Keratinocyte (primary cell): ENCODE results near the gene RYR1. TPM values are rescaled to one million over a fixed set of nuclear protein-coding genes. Genes with fewer than 3 reads are reported as not detected.

Source experiments
- DNase-seq: peaks from one replicate; pipeline ENCODE4 v3.0.0-alpha.2; 2011; ENCODE audit warnings: low read depth, missing footprints, low spot score
- FAIRE-seq: peaks from 2 replicates; lab custom pipeline; 2011; peaks lifted over from hg19 to GRCh38; lab: Jason Lieb, UNC
- H2AFZ ChIP-seq: 2 replicates; pipeline ENCODE4 v1.6.0; 2012; ENCODE audit warnings: low read length, control low read depth, inconsistent platforms; ENCODE audit not compliant: control insufficient read depth
- H3K27ac ChIP-seq: 2 replicates; pipeline ENCODE4 v1.5.1; 2011; ENCODE audit warnings: low read length; ENCODE audit not compliant: control insufficient read depth, insufficient read depth
- H3K27me3 ChIP-seq: 3 replicates; pipeline ENCODE4 v1.6.0; 2011; ENCODE audit warnings: low read length; ENCODE audit not compliant: control insufficient read depth, insufficient read depth; ENCODE audit errors: extremely low read depth
- H3K36me3 ChIP-seq, 2 experiments: 2 replicates in 1 of 2; 3 replicates in 1 of 2; pipeline ENCODE4 v1.5.1; 2011; ENCODE audit warnings: low read length in 2 of 2, mild to moderate bottlenecking in 1 of 2; ENCODE audit not compliant: control insufficient read depth in 2 of 2, insufficient read depth in 2 of 2; ENCODE audit errors: extremely low read depth in 1 of 2
- H3K4me1 ChIP-seq: 3 replicates; pipeline ENCODE4 v1.5.1; 2011; ENCODE audit warnings: low read length; ENCODE audit not compliant: control insufficient read depth, insufficient read depth; ENCODE audit errors: extremely low read depth
- H3K4me2 ChIP-seq: 3 replicates; pipeline ENCODE4 v1.6.0; 2011; ENCODE audit warnings: low read depth, low read length; ENCODE audit not compliant: control insufficient read depth, insufficient read depth; ENCODE audit errors: extremely low read depth
- H3K4me3 ChIP-seq, 3 experiments: fragments of 200-600 bp in 1 of 3; sonication (generic) in 1 of 3; 2 replicates in 2 of 3; 3 replicates in 1 of 3; pipeline ENCODE4 v1.5.1; 2011 to 2016; ENCODE audit warnings: low read length in 3 of 3, mild to moderate bottlenecking in 3 of 3, control low read depth in 2 of 3, inconsistent platforms in 1 of 3, low read depth in 1 of 3, mixed read lengths in 1 of 3, mixed run types in 1 of 3, moderate library complexity in 1 of 3; ENCODE audit not compliant: control insufficient read depth in 2 of 3, insufficient read depth in 2 of 3; ENCODE audit errors: extremely low read depth in 1 of 3
- H3K79me2 ChIP-seq: 2 replicates; pipeline ENCODE4 v1.6.0; 2012; ENCODE audit warnings: low read length; ENCODE audit not compliant: control insufficient read depth, insufficient read depth
- H3K9ac ChIP-seq: 3 replicates; pipeline ENCODE4 v1.6.0; 2011; ENCODE audit warnings: low read length; ENCODE audit not compliant: control insufficient read depth, insufficient read depth; ENCODE audit errors: extremely low read depth
- H3K9me1 ChIP-seq: 3 replicates; pipeline ENCODE4 v1.6.0; 2011; ENCODE audit warnings: low read length; ENCODE audit not compliant: control insufficient read depth, insufficient read depth; ENCODE audit errors: extremely low read depth
- H3K9me3 ChIP-seq: 2 replicates; pipeline ENCODE4 v1.5.1; 2012; ENCODE audit warnings: low read depth, low read length; ENCODE audit not compliant: control insufficient read depth
- H4K20me1 ChIP-seq: 3 replicates; pipeline ENCODE4 v1.6.0; 2011; ENCODE audit warnings: low read length; ENCODE audit not compliant: control insufficient read depth, insufficient read depth; ENCODE audit errors: extremely low read depth
- CTCF ChIP-seq, 3 experiments: IDR thresholded peaks in 1 of 3; conservative IDR thresholded peaks in 1 of 3; optimal IDR thresholded peaks in 1 of 3; 2 replicates in 2 of 3; 3 replicates in 1 of 3; pipeline versions ENCODE3 to v1.5.1; 2011; ENCODE audit warnings: low read length in 3 of 3, mild to moderate bottlenecking in 3 of 3, moderate library complexity in 2 of 3, control low read depth in 1 of 3, inconsistent platforms in 1 of 3; ENCODE audit not compliant: insufficient read depth in 2 of 3; ENCODE audit errors: extremely low read depth in 1 of 3
- EZH2 ChIP-seq: IDR thresholded peaks from one replicate; pipeline ENCODE4 v1.6.1; 2012; ENCODE audit warnings: inconsistent platforms, mild to moderate bottlenecking, low read length, moderate library complexity
- dilution Hi-C: fragments of 300-500 bp; cut with MboI; formaldehyde crosslinking; loops from one replicate; pipeline ENCODE4 v1.7.0; 2020; ENCODE audit warnings: low sequenced_read_pairs; ENCODE audit not compliant: extremely low pct_ligation_motif_present
- polyA plus RNA-seq, 5 experiments: library from polyadenylated mRNA; depleted of rRNA in 3 of 5; stranded (reverse) in 3 of 5; stranded (forward) in 1 of 5; unstranded in 1 of 5; fragments of >200 nt; gene quantifications; 1 replicate in 1 of 5; 2 replicates in 3 of 5; 3 replicates in 1 of 5; pipeline versions ENCODE4 v1.2.1 to v1.2.3, GENCODE V29; 2011 to 2012; ENCODE audit warnings: missing spikeins in 2 of 5, low read depth in 1 of 5, low replicate concordance in 1 of 5

The RYR1 gene
- polyA plus RNA-seq, 1 donor (not counting 4 experiments of a cell fraction or from before 2014, with no cell fraction given) = 0.41 TPM

- Histone ChIP-seq H3K4me2 (peak overlapping the region; percentile 16), H3K4me3 (no peak overlapping the region), H3K9me1 (no peaks in the 10 kb centered on the region), H3K27me3 (peaks cover 12% of the 10 kb centered on the region), H3K9me3 (no peaks in the 10 kb centered on the region), H3K79me2 (no peaks in the 10 kb centered on the region), H2AFZ (no peak overlapping the region), H3K36me3 (no peaks in the 10 kb centered on the region), H3K9ac (no peak overlapping the region), H4K20me1 (peaks cover 4% of the 10 kb centered on the region), H3K4me1 (peaks cover 26% of the 10 kb centered on the region), H3K27ac (no peak overlapping the region)
- dilution Hi-C loops = no loop called here
- FAIRE-seq = no peak
- TF ChIP-seq CTCF (optimal IDR thresholded peaks at IDR 0.05 in 1 of 3, IDR thresholded peaks at IDR 0.05 in 1 of 3, conservative IDR thresholded peaks at IDR 0.05 in 1 of 3; ENCODE audit: extremely low read depth in 1 of 3, insufficient read depth in 2 of 3, low read length in 3 of 3) (no peak), EZH2 (no peak)
- no peak for DNase-seq
Observed at GRCh38 chr19:38561658-38562057, 128.2 kb downstream of the RYR1 start.

GRCh38 chr19:38562096-38562495, 128.6 kb downstream of the RYR1 start:
- Histone ChIP-seq H3K27ac (no peak overlapping the region), H3K4me2 (no peak overlapping the region), H3K9me1 (no peaks in the 10 kb centered on the region), H3K9me3 (no peaks in the 10 kb centered on the region), H3K36me3 (no peaks in the 10 kb centered on the region), H2AFZ (no peak overlapping the region), H3K4me1 (peaks cover 26% of the 10 kb centered on the region), H3K79me2 (no peaks in the 10 kb centered on the region), H4K20me1 (peaks cover 4% of the 10 kb centered on the region), H3K9ac (no peak overlapping the region), H3K4me3 (no peak overlapping the region), H3K27me3 (peaks cover 12% of the 10 kb centered on the region)
- FAIRE-seq (no peak), DNase-seq (no peak)
- TF ChIP-seq CTCF (optimal IDR thresholded peaks at IDR 0.05 in 1 of 3, IDR thresholded peaks at IDR 0.05 in 1 of 3, conservative IDR thresholded peaks at IDR 0.05 in 1 of 3; ENCODE audit: extremely low read depth in 1 of 3, insufficient read depth in 2 of 3, low read length in 3 of 3) (no peak), EZH2 (no peak)
- dilution Hi-C loops = no loop called here
